OCI-LY1 (cell line): ENCODE data around the gene SMYD3.

Source experiments
- H2AFZ ChIP-seq: fragments of 200-600 bp; sonication (generic), shearing (Covaris generic); 2 replicates; pipeline ENCODE4 v1.6.0; 2014; ENCODE audit warnings: antibody characterized with exemption, mild to moderate bottlenecking, low read length
- H3F3A ChIP-seq: fragments of 200-600 bp; sonication (generic), shearing (Covaris generic); 2 replicates; pipeline ENCODE4 v1.6.0; 2014; ENCODE audit warnings: mild to moderate bottlenecking, antibody characterized with exemption, low read length, moderate library complexity; ENCODE audit not compliant: insufficient read depth
- H3K27ac ChIP-seq: fragments of 200-600 bp; sonication (generic); 2 replicates; pipeline ENCODE4 v1.5.1; 2014; ENCODE audit warnings: low read length, mixed run types, mild to moderate bottlenecking, low read depth; ENCODE audit not compliant: poor library complexity, severe bottlenecking
- H3K27me3 ChIP-seq: fragments of 200-600 bp; sonication (generic); 2 replicates; pipeline ENCODE4 v1.6.0; 2014; ENCODE audit warnings: antibody characterized with exemption, mild to moderate bottlenecking, low read length, moderate library complexity; ENCODE audit not compliant: insufficient read depth
- H3K36me3 ChIP-seq: fragments of 200-600 bp; sonication (generic); 2 replicates; pipeline ENCODE4 v1.6.1; 2014; ENCODE audit warnings: mild to moderate bottlenecking, antibody characterized with exemption, low read length, moderate library complexity, mixed read lengths; ENCODE audit not compliant: insufficient read depth
- H3K4me1 ChIP-seq: fragments of 200-600 bp; sonication (generic); 2 replicates; pipeline ENCODE4 v1.5.1; 2014; ENCODE audit warnings: mild to moderate bottlenecking, low read length, moderate library complexity; ENCODE audit not compliant: insufficient read depth, severe bottlenecking
- H3K4me2 ChIP-seq: fragments of 200-600 bp; sonication (generic), shearing (Covaris generic); 2 replicates; pipeline ENCODE4 v1.6.1; 2014; ENCODE audit warnings: low read length
- H3K4me3 ChIP-seq: fragments of 200-600 bp; sonication (generic); 2 replicates; pipeline ENCODE4 v1.5.1; 2014; ENCODE audit warnings: low read length, low read depth, mild to moderate bottlenecking, mixed read lengths; ENCODE audit not compliant: poor library complexity, severe bottlenecking
- H3K79me2 ChIP-seq: fragments of 200-600 bp; shearing (Covaris generic); 2 replicates; pipeline ENCODE4 v1.6.1; 2016; ENCODE audit warnings: mixed run types, low read length, mixed read lengths; ENCODE audit not compliant: insufficient read depth
- H3K9ac ChIP-seq: fragments of 200-600 bp; sonication (generic), shearing (Covaris generic); 2 replicates; pipeline ENCODE4 v1.6.1; 2014; ENCODE audit warnings: mild to moderate bottlenecking, low read length, mixed read lengths
- H3K9me2 ChIP-seq: fragments of 200-600 bp; sonication (generic), shearing (Covaris generic); 2 replicates; pipeline ENCODE4 v1.6.1; 2014; ENCODE audit warnings: low read depth, mild to moderate bottlenecking, low read length, mixed read lengths
- H3K9me3 ChIP-seq: fragments of 200-600 bp; shearing (Covaris generic); 2 replicates; pipeline ENCODE4 v1.6.1; 2014; ENCODE audit warnings: low read length, mixed read lengths
- H4K20me1 ChIP-seq: fragments of 200-600 bp; sonication (generic), shearing (Covaris generic); 2 replicates; pipeline ENCODE4 v1.6.0; 2016; ENCODE audit warnings: mild to moderate bottlenecking, low read length; ENCODE audit not compliant: insufficient read depth
- CTCF ChIP-seq: fragments of 200-600 bp; sonication (generic), shearing (Covaris generic); IDR thresholded peaks from 2 replicates; pipeline ENCODE4 v1.5.1; 2017; ENCODE audit warnings: mild to moderate bottlenecking, antibody characterized with exemption, low read length, moderate library complexity, mixed read lengths
- EZH2 ChIP-seq: fragments of 200-600 bp; sonication (generic), shearing (Covaris generic); IDR thresholded peaks from 2 replicates; pipeline ENCODE4 v1.8.0; 2017; ENCODE audit warnings: borderline replicate concordance, mixed run types, mild to moderate bottlenecking, antibody characterized with exemption, low read length, moderate library complexity, mixed read lengths

The SMYD3 gene

DNA sequence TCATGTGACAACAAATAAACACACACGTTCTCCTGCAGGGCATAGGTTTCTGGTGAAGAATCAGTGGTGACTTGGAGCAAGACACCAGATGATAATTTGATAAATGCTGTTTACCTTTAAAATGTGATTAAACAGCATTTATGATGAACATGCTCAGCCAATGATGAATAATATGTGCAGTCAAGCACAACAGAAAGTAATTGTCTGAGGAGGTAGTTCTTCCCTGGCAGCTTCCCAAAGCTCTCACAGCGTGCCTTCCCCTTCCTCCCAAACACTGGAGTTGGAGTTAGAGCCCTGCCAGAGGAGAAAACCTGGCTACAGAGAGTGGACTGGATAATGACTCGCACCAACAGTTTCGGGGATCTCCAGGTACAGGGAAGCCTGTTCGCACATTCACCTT lies 463.5 kb downstream of the SMYD3 start:
- no peak overlapping the region for H3K9ac ChIP-seq
- no peak overlapping the region for H3K4me3 ChIP-seq
- H3K79me2 ChIP-seq: no peaks in the 10 kb centered on the region
- TF ChIP-seq EZH2 (no peak), CTCF (no peak)
- no peak overlapping the region for H3K4me2 ChIP-seq
- H4K20me1 ChIP-seq: no peaks in the 10 kb centered on the region
- no peaks in the 10 kb centered on the region for H3K4me1 ChIP-seq
- H3K27ac ChIP-seq: no peak overlapping the region
- H3K27me3 ChIP-seq: no peaks in the 10 kb centered on the region
- H3K9me3 ChIP-seq: no peaks in the 10 kb centered on the region
- H3K9me2 ChIP-seq: no peaks in the 10 kb centered on the region
- H2AFZ ChIP-seq: no peak overlapping the region
- no peaks in the 10 kb centered on the region; the same call in 1 of the 2 replicates for H3F3A ChIP-seq
- H3K36me3 ChIP-seq: no peaks in the 10 kb centered on the region

GRCh38 chr1:246041360-246041759 lies 465.7 kb downstream of the SMYD3 start:
- H3K27me3 ChIP-seq: no peaks in the 10 kb centered on the region
- H3K4me3 ChIP-seq: no peak overlapping the region
- no peaks in the 10 kb centered on the region; the same call in 1 of the 2 replicates for H3F3A ChIP-seq
- no peaks in the 10 kb centered on the region for H4K20me1 ChIP-seq
- H3K27ac ChIP-seq: no peak overlapping the region
- no peaks in the 10 kb centered on the region for H3K4me1 ChIP-seq
- no peak overlapping the region for H3K4me2 ChIP-seq
- TF ChIP-seq CTCF (no peak), EZH2 (no peak)
- H3K9me2 ChIP-seq: no peaks in the 10 kb centered on the region
- no peak overlapping the region for H3K9ac ChIP-seq
- H3K36me3 ChIP-seq: no peaks in the 10 kb centered on the region
- no peak overlapping the region for H2AFZ ChIP-seq
- no peaks in the 10 kb centered on the region for H3K79me2 ChIP-seq
- H3K9me3 ChIP-seq: no peaks in the 10 kb centered on the region

DNA sequence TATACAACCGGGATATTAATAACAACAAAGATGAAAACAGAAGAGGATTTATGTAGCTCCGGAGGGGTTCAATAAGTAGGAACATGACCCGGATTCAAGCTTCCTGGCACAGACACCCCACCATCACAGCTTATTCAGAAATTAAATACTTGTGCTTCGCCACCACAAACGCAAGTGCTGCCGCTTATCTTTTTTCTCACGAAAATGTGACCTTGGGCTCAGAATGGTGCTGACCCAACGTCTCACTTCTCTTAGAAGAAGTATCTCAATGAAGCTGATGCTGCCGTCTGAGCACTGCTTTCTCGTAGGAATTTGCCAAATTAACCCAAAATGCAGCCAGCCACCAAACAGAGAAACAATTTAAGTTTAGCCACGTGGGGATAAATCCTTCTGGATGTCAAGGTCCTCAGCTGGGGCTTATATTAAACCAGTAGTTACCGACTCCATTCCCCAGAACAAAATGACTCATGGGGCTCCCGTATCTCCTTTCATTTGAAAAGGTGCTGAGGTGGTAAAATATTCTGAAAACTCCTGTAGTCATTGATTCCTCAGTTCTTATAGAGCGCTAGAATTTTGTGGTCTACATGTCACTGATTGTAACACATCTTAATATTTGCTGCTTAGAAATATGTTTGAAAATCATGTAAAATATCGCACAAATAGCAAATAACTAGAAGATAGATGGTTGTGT lies 466.7 kb downstream of the SMYD3 start:
- Histone ChIP-seq H3K9ac (no peak overlapping the region), H4K20me1 (no peaks in the 10 kb centered on the region), H3K4me1 (no peaks in the 10 kb centered on the region), H3F3A (no peaks in the 10 kb centered on the region; the same call in 1 of the 2 replicates), H3K4me2 (no peak overlapping the region), H3K9me3 (no peaks in the 10 kb centered on the region), H2AFZ (no peak overlapping the region), H3K27me3 (no peaks in the 10 kb centered on the region), H3K27ac (no peak overlapping the region), H3K36me3 (no peaks in the 10 kb centered on the region), H3K9me2 (no peaks in the 10 kb centered on the region), H3K79me2 (no peaks in the 10 kb centered on the region), H3K4me3 (no peak overlapping the region)
- TF ChIP-seq EZH2 (no peak), CTCF (no peak)
